Placental epithelial cell (primary cell): ENCODE results near the gene DYNLT5. TPM values are rescaled to one million over a fixed set of nuclear protein-coding genes. Genes with fewer than 3 reads are reported as not detected.

ENCODE experiments used
- total RNA-seq: library from RNA; depleted of rRNA; stranded (reverse); fragments of >200 nt; gene quantifications from 2 replicates; pipeline ENCODE4 v1.2.3, GENCODE V29; 2012

Gene DYNLT5, protein sequence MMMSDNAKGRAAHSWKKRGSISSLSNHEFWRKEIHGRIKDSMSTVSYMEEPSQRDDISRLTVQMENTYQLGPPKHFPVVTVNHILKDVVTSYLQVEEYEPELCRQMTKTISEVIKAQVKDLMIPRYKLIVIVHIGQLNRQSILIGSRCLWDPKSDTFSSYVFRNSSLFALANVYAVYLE
- not detected in 2 replicates for total RNA-seq

DNA sequence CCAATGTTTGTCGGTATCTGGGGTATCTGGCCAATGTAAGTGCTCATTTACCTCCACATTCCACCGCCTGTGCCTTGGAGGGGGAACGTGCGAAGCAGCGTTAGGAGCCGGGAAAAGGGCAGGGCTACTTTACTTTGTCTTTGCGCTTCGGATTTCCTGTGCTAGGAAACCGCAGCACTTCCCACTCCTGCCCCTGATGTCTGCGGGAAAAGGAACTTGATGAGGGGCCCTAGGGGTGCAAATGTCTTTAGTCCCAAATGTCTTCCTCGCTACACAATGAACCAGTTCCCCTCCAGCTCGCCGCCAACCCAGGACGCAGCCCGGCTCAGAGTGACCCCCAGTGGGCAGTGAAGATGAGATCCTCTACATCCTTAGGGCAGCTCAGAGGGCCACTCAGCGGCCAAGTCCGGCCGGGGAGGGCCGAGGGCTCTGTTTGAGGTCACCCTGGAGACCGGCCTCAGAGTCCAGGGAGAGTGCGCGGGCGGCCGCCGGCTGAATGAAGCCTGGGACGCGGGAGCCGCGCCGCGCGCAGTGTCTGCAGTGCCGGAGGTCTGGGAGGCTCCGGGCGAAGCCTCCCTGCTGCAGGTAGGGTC, at the start of gene DYNLT5:
DYNLT5 (plus strand) TSS at position 460 of the 593 bp plus-strand sequence. CDS start 2,200 bp downstream, outside the sequence.

Other genes starting within 250 kb of the DYNLT5 start
- 0.11 and 0.39 TPM in 2 replicates for gene SGIP1, start 218.3 kb upstream of the DYNLT5 start, total RNA-seq
- not detected in 2 replicates for gene INSL5, start 48.8 kb downstream of the DYNLT5 start, total RNA-seq
- 4.0 and 12.2 TPM in 2 replicates for gene DNAI4, start 172.4 kb downstream of the DYNLT5 start, total RNA-seq
- 22.8 and 26.6 TPM in 2 replicates for gene MIER1, start 172.5 kb downstream of the DYNLT5 start, total RNA-seq